GM19240 (cell line): ENCODE measurements around the gene ANKS1A.

Experiments used
- DNase-seq: peaks from one replicate; pipeline ENCODE4 v3.0.0; 2011; ENCODE audit warnings: low spot score; ENCODE audit not compliant: insufficient read length

Gene ANKS1A

DNA sequence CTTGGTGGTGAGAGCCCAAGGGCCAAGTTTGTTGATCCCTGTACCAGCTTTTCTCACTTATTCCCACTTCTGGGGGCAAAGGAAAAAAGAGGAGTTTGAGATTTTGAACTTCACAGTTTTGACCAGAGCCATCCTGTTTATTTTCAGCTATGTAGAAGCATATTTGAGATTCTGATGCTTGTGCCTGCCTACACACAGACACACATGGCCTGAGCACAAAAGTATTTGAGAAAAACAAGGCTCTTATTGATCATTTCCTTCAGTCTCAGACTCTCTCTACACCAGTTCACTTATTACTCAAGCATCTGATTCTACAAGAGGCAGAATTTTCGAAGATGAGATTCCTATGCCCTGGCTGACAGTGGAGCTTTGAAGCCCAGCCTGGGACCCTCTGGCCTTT lies 151.3 kb downstream of the ANKS1A start:
- DNase-seq, result no peak

DNA sequence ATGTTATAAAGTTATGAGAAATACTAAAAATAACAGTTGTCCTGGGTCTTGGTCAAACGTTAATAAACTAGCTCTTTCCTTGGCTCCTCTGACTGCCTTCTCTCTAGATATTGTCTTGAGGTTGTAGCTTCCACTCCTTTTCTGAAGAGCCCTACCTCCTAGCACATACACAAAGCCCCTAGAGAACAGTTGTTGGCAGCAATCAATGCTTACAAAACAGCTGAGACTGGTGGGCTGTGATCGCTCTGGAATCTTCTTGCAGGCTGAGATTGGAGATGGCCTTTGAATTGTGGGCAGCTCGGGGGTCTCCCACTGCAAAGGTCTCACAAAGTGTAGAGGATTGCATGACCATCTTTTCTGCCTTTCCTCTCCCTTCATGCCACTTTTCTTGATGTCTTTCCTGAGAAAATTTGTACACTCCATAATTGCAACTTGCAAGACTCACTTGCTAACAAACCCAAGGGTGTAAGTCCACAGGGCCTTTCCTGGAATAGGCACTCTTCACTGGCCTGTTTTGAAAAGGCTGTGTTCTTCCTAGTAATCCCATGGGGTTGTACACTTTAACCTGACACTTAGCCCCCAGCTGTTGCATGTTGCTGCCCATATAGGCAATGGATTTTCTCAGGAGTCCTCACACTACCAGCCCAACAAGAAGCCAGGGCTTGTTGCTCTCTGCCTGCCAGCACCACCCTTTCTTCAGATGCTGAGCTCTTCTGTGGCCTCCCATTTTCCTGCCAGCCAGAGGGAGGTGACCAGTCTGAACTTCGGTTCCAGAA lies 152.2 kb downstream of the ANKS1A start:
- DNase-seq, result no peak

DNA sequence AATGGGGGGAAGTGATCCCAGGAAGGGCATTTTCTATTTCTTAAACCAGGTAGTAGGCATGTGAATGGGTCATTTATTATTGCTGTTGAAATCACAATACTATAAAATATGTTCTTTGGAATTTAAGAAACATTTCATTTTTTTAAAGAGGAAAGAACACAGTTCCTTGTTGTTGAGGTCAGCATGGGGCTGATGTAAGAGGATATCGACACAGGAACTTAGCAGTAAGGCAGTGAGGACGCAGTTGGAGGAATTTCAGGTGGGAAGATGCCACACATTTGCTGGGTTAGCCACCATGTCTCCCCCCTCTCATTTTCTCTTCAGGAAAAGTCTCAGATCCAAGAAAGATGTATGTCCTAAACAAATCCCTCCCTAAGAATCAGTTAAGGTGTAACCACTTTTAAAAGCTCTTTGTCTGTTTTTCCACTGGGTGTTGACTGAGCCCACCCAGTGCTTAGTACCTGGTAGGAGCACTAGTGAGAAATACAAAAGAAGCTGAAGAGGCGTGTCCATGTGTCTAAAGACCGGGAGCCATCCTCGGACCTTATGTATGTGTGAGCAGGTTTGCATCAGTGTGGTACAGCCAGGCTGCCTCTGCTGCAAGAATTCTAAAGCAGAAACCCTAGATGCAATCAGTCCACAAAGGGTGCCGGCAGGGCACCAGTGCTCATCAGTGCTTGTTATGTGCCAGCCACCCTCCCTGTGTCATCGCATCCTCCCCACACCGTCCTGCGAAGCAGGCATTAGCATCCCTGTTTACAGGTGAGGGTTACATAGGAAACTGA lies 153.2 kb downstream of the ANKS1A start:
- DNase-seq, result no peak

DNA sequence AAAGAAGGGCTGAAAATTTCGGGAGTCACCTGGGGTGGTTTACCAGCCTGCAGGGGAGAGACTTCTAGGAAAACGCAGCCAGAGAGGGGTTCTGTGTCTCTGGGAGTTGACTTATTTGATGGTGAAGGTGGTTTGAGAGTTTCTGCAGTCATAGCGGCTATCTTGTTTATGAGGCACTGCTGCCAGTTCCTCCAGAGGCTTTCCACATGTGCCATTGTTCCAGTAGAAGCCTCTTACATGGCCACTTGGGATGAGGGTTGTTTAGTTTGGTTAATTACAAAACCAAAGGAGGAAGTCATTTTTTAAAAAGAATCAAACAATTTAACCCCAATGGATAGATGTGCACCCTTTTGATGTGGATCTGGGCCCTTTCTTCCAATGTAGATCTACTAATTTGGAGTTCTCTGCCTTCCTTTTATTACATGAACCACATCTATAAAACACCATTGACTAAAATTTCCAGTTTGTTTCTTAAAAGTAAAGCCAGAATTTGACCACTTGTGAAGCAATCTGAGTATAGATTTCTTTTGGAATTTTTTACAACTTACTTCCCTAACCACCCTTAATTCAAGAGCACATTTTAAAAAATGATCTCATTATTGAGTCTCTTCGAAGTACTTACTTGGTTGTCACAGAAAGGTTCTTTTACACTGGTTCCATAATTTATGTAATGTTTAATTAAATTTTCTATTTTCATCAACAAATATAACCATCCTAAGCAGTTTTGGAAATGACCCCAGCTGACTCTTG lies 154.5 kb downstream of the ANKS1A start:
- DNase-seq, result no peak

DNA sequence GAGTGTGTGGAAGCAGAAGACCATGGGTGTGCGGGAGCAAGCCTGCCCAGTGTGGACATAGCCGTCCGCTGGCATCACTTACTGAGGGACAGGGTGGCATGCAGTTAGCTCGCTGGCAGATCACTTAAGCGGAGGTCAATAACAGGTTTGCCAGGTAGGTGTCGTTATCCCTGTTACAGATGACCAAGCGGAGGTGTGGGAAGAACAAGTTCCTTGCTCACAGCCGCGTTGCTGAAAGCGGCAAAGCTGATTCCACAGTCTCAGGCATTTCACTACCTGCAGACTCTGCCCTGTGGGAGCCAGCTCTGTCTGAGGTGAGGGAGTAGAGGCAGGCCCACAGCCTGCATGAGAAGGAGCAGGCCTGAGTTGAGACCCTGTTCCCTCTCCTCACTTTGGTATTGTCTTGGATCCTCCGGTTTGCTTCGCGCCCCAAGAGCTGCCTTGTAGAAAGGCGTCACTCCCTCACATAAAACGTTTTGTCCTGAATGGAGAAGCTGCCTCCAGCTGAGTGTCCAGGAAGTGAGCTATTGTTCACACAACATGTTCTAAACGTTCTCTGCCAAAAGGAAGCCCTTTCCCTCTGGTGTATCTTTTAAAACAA lies 155.2 kb downstream of the ANKS1A start:
- DNase-seq, result no peak

DNA sequence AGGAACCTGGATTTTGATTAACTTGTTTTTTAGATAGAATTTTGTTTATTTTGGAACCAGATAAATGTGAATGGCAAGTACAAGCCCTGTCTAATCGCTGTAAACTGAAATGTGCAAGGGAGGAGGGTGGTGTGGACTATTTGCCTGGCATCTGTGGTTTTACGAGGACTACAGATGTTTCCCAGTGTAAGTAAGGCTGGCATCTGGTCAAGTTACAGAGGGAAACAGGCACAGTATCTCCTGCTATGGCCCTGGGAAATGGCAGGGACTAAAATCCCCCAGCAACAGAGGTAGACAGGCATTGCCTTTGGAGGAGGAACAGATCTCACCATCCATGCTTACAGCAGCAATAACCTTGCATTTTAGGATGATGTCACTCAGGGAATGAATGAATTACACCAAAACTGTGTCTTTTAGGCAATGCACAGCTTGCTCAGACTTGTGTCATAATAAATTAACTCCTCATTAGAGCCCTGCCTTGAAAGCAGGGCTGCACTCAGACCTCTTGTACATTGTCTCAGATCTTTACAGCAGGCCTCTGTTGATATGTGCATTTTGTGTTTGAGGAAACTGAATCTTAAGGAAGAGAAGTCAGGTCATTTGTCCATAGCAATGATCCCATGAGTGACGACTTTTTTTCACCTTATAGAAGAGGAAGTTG lies 155.8 kb downstream of the ANKS1A start:
- DNase-seq, result no peak

DNA sequence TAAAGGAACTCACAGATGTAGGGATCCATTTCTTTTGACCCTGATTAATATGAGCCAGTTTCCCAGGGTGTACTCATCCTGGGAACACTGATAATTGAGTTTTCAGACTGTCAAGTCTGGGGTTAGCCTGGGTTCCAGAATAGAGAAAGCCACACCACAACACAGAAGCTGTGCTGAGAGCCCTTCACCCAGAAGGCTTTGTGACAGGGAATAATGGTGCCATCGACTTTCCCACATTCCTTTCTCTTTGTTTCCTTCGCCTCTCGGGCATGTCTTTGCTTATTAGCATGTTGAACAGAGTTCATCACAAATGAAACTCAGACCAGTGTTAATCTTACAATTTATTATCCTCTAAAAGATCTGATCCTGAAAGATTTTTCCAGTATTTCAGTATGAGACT lies 157.0 kb downstream of the ANKS1A start:
- DNase-seq, result no peak

DNA sequence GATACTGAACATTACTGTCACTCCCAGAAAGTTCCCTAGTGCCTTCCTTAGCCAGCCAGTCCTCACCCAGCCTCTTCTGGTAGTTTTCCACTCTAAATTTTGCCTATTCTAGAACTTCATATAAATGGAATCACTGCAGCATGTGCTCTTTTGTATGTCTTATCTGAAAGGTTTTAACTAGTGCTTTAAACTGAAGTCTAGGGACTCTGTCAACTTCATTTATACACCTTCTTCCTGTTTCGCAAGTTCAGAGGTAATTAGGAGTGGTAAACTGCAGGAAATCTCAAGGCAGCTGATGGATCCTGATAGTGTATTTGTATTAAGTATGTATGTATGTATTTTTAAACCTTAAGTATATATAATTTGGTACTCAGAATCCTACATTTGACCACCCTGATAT lies 157.8 kb downstream of the ANKS1A start:
- no peak for DNase-seq

DNA sequence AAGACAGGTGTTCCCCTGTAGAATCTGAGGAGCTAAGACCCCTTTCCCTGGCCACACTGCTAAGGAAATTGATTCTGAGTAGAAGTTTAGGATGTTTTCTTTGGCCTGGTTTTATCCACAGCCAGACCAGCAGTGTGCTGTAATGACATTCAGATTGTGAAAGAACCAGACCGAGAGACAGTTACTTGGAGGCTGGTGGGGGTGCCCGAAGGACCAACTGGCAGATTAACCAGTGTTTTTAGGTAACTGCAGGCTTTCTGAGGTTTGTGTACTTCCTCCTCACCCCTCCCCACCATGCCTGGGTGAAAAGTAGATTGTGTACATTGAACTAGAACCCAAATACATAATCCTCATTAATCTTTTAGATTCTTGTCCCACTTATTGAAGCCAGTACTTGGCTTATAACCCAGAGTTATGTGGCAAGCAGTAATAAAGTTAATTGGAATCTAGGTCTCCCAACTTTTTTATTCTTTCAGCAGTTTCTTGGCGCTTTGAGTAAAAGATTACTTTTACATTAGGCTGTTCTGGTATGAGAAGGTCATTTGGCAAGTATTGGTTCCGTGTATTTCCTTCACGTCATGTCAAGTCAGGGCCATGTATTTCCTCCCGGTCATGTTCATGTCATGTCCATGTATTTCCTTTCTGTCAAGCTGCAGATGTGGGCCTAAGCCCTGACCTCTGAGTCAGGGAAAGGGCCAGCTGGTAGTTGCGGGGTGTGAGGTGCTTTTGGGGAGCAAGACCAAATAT lies 158.4 kb downstream of the ANKS1A start:
- no peak for DNase-seq

DNA sequence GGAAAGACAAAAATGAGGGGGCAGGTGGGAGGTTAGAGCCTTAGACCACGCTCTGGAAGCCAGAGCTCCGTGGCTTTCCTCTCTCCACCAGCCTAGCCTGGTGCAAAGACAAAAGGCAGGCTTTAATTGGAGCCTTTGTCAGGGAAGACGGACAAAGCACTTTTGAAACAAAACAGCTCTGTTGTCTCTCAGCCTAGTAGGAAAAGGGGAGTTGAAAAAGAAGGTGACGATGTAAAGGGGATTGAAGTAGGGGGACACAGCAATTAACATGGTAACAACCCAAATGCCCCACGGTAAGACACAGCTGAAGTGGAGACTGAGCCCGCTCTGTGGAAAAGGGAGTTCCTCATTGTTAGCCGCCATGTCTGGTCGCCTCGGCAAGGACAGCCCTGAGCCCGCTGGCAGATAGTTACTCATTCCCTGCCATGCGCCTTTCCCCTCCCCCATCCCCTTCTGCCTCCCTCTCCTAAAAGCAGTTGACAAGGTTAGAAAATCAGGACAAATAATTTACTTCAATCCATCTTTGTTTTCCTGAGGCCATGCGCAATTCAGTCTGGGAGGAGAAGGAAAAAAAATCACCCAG lies 159.1 kb downstream of the ANKS1A start:
- no peak for DNase-seq

DNA sequence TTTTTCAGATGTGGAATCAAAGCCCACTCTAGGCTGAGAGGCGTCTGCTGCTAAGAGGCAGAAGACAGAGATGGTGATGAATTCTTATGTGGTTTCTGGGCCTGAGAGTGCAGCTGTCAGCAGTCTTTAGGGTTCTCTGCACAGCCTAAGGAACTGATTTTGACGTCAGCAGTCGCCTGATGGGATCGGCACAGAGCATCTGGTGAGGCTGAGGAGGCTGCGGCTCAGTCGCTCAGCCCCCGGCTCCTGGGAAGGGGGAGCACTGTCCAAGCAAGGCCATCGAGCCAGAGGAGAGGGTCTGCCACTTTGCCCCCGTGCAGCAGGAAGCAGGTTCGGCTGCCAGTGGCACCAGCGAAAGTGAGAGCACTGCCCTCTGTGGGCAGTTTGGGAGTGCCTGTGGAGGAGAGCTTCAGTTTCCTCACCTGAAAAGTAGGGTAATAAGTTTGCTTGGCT lies 159.6 kb downstream of the ANKS1A start:
- no peak for DNase-seq

DNA sequence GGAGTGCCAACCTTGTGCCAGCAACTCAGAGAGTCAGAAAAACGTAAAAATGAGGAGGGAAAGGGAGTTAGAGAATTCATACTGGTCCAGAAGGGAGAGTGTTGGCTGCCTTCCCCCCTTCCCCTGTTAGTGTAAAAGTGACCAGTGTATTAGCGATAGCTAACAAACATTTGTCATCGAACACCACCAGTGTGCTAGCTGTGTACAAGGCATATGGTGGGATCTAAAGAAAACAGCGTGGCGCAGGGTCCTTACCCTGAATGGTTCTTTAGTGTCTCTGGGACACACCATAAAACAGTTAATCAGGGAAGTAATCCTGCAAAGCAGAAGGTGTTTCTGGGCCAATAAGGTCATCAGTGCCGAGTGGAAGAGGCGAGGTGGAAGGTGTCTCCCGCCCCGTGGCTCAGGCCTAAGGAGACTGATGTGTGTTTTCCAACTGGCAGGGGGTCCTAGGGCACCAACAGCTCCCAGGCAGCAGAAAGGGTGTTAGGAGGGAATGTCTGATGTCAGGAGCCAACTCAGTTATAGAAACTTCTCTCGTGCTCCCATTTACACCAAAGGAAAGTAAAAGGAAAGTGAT lies 160.2 kb downstream of the ANKS1A start:
- no peak for DNase-seq

DNA sequence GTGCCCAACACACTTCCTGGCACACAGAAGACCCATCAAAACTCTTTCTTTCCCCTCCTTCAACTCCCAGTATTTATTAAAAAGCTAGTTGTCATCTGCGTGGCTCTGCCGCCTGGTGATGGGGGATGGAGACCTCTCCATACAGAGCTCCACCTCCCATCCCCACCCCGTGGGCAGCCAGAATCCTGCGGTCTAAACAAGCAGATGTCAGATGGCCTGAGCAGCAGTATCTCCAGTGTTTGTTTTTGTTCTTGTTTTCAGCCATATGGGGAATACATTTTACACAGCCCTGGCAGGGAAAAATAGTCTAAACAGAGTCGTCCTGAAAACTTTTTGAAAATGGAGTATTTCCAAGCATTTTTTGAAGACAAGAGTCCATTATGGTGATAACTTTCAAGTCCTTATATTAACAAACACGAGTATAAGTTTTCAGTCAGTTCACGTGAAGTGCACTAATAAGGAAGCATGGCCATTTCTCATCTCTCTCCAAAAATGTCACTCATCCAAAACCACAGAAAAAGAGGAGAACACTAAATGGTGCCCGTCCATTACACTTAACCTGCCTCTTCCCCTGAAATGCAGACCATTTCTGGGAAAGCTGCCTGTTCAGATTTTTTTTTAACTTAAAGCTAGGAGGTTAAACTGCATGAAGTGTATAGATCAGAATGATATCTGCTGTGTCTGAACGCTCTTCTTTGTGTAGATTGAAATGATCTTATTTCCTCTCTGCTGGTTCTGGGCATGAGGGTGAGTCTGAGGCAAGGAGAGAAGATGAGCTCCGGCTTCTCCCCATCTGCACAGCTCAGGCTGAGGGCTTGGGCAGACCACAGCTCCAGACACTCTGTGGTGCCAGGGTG lies 161.1 kb downstream of the ANKS1A start:
- no peak for DNase-seq

DNA sequence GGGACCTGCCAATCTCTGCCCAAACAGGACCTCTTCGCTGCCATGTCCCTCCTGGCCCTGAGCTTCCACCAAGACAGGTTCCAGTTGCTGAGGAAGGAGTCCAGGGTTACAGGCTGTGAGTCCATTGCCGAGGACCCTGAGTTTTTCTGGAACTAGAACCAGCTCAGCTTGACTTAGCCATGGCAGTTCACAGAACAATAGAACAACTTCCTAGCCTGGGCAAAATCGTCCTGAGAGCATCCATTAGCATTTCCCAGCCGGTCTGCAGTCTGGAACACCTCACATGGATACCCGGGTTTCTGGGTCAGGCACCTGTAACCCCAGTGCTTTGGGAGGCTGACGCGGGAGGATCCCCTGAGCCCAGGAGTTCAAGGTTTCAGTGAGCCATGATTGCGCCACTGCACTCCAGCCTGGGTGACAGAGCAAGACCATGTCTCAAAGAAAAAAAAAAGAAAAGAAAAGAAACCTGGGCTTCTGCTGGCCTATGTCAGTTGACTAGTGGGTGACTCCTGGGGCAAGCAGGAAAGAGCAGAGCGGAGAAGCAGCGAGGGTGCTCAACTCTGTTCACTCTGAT lies 161.8 kb downstream of the ANKS1A start:
- DNase-seq, result no peak

DNA sequence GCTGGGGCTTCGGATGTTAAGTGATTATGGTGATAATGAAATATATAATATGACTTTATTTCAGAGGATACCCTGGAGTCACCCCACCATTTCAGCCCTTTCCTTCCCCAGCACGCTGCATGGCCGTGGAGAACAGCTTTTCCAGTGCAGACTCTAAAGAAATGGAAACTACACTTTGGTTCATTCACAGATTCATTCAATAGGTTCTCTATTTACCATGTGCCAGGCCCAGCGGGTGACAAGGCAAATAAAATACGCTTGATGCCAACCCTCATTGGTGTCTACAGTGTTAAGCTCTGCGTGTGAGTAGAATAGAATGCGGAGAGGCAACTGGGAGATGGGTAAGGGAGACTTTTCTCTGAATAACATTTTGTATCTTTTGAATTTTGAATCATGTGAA lies 162.3 kb downstream of the ANKS1A start:
- DNase-seq, result no peak

DNA sequence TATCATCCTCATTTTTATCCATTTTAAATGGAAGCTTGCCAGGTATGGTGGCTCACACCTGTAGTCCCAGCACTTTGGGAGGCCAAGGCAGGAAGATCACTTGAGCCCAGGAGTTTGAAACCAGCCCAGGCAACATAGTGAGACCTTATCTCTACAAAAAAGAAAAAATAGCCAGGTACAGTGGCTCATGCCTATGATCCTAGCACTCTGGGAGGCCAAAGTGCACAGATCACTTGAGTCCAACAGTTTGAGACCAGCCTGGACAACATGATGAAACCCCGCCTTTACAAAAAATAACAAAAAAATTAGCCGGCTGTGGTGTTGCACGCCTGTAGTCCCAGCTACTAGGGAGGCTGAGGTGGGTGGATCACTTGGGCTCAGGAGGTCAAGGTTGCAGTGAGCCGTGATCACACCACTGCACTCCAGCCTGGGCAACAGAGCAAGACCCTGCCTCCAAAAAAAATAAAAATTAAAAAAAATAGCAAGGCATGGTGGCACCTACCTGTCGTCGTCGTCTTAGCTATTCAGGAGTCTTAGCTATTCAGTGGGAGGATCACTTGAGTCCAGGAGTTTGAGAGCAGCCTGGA lies 163.0 kb downstream of the ANKS1A start:
- DNase-seq, result no peak

DNA sequence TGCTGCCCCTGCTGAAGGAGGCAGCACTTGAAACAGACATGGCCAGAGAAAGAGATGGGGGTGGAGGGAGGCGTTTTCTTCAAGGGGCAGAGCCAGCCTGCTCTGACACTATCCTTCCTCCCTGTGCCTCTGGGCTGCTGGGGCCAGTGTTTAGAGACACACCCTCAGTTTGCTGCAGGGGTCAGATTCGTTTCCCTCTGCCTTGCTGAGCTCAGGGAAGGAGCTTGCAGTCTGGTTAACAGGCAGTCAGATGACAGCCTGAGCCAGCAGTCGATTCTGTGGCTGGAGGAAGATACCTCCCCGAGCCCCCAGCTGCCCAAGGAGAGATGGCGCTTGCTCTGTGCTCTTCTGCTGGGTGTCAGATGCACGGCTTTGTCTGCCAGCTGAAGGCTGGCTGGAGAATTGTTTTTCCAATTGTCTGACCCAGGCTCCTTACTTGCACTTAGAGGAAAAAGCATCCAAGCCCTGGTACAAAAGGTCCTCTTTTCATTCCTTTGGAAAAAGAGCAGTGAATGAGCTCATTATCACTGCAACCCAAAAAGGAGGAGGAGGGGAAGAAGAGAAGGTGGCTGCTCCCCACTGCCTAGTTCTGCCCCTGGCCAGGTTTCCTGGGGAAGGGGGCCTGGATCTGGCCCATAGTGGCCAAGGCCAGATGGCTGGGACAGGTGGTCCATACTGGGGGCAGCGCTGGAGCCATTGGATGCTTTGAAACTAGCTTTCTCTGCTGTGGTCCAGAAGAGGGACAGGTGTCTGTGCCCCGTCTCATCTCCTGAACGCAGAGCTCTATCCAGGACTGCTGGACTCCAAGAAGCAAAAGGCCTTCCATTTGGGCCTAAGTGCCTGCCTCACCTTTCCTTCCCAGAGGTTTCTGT lies 163.9 kb downstream of the ANKS1A start:
- DNase-seq, result no peak
